ENCODE measurements around the gene SLC24A5.

SLC24A5 gene

DNA sequence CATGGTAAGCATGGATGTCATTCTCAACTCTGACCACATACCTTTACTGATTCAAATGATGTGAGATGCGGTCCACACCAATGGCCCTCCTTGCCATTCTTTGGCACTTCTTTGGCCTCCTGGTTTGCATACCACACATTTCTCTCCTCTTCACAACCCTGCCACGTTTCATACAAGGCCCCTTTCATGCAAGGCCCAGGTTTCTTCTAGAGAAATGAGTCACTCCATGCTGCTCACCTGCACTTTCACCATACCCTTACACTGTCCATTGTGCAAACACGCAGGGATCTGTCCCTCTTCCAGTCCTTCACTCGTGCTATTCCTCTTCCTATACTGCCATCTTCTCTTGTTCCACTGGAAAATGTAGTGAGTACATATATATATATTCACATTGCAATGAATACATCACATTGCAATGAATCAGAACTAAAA, 24.4 kb upstream of the SLC24A5 start:
- TF ChIP-seq, protein P1, sequence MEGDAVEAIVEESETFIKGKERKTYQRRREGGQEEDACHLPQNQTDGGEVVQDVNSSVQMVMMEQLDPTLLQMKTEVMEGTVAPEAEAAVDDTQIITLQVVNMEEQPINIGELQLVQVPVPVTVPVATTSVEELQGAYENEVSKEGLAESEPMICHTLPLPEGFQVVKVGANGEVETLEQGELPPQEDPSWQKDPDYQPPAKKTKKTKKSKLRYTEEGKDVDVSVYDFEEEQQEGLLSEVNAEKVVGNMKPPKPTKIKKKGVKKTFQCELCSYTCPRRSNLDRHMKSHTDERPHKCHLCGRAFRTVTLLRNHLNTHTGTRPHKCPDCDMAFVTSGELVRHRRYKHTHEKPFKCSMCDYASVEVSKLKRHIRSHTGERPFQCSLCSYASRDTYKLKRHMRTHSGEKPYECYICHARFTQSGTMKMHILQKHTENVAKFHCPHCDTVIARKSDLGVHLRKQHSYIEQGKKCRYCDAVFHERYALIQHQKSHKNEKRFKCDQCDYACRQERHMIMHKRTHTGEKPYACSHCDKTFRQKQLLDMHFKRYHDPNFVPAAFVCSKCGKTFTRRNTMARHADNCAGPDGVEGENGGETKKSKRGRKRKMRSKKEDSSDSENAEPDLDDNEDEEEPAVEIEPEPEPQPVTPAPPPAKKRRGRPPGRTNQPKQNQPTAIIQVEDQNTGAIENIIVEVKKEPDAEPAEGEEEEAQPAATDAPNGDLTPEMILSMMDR (conservative IDR thresholded peaks at IDR 0.05) = no peak
- no peak for TF ChIP-seq ZFX (IDR thresholded peaks at IDR 0.05)
- H3K27ac ChIP-seq = no peak overlapping the region

DNA sequence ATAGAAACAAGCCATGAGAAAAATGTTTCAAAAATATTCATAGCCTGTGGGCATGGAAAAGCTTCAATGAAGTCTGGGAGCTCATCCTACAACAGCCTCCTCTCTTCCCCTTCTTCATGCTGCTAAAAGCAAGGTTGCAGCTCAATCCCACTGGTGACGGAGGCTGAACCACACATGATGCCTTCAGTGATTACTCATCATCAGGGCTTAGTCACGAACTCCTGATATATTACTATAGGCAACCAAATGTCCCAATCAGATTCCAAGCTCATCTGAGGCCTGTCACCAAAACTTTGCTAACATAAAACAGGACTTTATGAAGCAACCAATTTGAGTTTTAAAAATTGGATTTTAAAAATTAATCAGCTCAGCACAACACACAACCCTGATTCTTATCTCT, 24.0 kb upstream of the SLC24A5 start:
- TF ChIP-seq, protein P1 (conservative IDR thresholded peaks at IDR 0.05) = no peak
- TF ChIP-seq ZFX (IDR thresholded peaks at IDR 0.05) = no peak
- H3K27ac ChIP-seq = no peak overlapping the region

DNA sequence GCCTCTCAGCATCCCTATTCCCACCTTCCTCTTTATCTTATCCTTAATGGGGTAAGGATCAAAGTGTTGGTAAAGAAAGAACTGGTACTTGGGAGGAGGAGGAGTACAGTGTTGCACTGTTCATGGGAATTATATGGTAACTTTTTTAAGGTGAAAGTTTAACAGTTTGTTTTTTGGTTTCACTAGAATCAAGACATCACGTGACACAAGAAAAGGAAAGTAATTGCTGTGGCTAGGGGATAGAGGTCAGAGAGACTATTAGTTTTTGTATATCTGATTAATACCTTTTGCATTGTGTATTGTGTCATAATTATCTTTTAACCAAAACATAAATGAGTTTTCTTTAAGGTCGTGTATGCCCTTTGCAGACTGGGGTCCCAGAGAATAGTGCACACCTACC, 23.5 kb upstream of the SLC24A5 start:
- H3K27ac ChIP-seq = no peak overlapping the region
- no peak for TF ChIP-seq ZFX (IDR thresholded peaks at IDR 0.05)
- TF ChIP-seq, protein P1 (conservative IDR thresholded peaks at IDR 0.05) = no peak

DNA sequence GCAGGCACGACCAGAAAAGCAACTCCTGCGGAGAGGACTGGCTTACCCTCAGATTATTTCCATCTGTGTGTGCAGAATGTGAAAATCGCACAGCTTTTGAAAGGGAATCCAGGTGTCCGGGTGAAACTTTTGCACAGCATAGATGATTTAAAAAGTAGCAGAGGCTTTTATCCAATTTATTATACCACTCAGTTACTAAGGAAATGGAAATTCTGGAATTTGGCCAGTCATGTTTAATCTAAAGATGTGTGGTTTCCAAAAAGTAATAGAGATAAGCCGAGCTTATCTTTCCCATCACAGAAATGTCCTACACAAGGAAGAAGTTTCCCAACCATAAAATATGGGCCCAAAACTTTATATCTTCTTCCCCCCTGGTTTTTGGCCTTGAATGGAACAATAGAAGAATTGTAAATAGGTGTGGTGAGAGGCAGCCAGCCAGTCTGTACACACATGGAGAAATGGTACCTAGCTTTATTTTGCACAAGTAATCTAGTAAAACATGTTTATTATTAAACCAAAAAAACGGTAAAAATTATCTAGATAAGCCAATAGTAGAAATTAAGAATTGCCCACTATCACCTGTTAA, 19.3 kb upstream of the SLC24A5 start:
- TF ChIP-seq ZFX (IDR thresholded peaks at IDR 0.05) = no peak
- TF ChIP-seq, protein P1 (conservative IDR thresholded peaks at IDR 0.05) = no peak
- H3K27ac ChIP-seq = peak overlapping the region; percentile 53; the same call in 1 of the 2 replicates

DNA sequence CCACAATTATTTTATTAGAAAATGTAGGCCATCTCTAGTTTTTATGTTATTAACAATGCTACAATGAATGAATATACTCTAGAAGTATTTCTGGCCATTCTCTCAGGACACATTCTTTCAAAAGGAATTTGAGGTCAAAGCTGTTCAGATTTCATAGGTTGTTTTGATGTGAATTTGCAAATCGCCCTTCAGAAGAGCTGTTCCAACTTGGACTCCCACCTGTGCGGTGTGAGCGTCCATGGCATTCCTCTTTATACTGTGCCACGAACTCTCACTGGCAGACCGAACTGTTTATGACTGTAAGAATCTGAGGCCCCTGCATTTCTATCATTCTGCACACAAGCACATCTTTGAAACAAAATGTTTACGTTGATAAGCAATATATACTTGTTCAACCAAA, 18.6 kb upstream of the SLC24A5 start:
- TF ChIP-seq, protein P1 (conservative IDR thresholded peaks at IDR 0.05) = no peak
- TF ChIP-seq ZFX (IDR thresholded peaks at IDR 0.05) = no peak
- H3K27ac ChIP-seq = no peak overlapping the region; the same call in 1 of the 2 replicates

DNA sequence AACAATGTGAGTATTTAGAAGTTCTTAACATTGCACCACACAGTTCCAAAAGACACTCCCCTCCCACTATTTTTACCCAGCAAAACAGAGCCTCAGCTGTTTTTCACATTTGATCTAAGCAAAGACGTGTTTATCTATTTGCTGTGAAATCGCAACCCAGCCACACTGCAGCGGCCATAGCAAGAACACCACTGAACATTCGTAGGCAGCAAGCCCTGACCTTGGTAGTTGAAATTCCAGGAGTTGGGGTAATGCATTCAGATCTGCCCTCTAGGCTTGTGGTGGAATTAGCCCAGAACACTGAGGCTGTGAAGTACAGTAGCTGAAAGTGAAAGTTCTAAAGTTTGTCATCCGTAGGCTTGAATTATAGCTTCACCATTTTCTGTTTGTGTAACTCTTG, 17.1 kb upstream of the SLC24A5 start:
- no peak for TF ChIP-seq ZFX (IDR thresholded peaks at IDR 0.05)
- TF ChIP-seq, protein P1 (conservative IDR thresholded peaks at IDR 0.05) = no peak

DNA sequence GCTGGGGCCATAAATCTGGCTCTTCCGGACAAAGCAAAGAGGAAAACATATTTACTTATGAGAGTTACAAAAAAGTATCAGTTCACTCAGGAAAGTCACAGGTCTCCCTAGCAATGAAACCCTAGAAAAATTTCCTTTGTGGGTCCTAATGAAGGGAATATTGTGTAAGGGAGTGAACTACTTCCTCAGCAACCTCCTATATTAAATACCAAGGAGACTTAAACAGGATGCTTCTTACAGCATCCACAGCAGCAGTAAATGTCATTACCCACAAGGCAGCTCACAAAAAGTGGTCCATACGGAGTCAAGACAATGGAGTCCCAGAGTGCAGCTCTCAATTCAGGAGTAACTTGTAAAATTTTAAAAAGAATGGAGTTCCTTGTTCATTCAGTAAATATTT, 14.9 kb upstream of the SLC24A5 start:
- no peak for TF ChIP-seq ZFX (IDR thresholded peaks at IDR 0.05)
- TF ChIP-seq, protein P1 (conservative IDR thresholded peaks at IDR 0.05) = no peak
- H3K27ac ChIP-seq = no peak overlapping the region

More for the DNA sequence above, 17.1 kb upstream of the SLC24A5 start:
- no peak overlapping the region for H3K27ac ChIP-seq
